ENCODE data around the gene NT5DC3. TPM values are rescaled to one million over a fixed set of nuclear protein-coding genes. Genes with fewer than 3 reads are reported as not detected.

NT5DC3 gene
- polyA plus RNA-seq, 1 donor: 10.5 TPM

- no peak for DNase-seq
Measured at GRCh38 chr12:103780992-103781391, 60.0 kb downstream of the NT5DC3 start.

DNA sequence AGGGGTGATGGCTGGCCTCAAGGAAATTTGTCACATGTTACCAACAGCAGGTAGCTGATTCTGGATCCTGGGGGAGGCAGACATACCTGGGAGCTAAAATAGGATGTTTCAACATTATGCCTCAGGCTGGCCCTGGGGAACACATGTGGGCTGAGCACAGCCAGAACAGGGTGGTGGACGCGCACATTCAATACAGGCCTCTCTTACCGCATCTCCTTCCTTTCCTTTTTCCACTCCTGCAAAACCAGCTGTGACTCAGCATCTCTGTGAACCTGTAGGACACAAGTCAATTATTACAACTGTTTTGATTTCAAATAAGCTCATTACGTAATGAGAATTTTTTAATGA is 61.0 kb downstream of the NT5DC3 start:
- no peak for DNase-seq

- no peak for DNase-seq
Measured at GRCh38 chr12:103779410-103780092, 61.5 kb downstream of the NT5DC3 start.

DNA sequence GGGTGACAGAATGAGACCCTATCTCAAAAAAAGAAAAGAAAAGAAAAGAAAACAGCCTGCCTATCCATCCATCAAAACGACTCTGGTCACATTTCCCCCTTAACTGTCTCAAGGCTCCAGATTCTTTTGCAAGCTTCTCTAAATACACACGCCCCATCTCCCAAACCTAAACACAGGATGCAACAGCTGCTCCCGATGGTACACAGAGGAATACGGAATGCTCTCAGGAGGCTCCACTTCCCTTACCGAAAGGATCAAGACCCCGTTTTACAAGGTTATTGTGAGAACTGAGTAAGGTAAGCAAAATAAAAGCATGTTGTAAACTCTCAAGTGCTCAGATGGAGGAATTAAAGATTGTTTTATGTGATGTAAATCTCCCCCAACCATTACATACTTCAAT is 62.3 kb downstream of the NT5DC3 start:
- DNase-seq: no peak

DNA sequence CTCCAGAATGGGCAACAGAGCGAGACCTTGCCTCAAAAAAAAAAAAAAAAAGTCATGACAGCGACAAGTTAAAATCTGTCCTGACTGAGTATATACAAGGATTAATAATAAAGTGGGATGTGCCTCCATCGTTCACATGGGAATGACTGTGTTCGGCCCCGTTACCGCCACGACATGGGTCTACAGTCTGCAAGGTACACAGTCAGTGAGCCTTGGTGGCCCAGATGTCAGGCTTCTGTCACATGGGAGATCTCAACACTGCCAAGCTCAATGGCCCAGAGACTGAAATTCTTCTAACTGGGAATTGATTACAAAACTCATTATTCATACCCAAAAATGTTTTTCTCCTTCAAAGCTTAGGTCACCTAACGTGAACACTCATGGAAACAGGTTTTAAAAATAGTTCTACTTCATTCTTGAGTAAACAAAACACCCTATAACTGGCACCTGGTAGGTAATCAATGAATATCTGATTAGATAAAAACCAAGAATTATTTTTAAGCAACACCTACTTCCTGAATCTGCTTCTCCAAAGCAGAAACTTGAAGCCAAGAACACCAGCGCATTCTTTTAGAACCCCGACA is 66.0 kb downstream of the NT5DC3 start:
- DNase-seq: no peak

DNA sequence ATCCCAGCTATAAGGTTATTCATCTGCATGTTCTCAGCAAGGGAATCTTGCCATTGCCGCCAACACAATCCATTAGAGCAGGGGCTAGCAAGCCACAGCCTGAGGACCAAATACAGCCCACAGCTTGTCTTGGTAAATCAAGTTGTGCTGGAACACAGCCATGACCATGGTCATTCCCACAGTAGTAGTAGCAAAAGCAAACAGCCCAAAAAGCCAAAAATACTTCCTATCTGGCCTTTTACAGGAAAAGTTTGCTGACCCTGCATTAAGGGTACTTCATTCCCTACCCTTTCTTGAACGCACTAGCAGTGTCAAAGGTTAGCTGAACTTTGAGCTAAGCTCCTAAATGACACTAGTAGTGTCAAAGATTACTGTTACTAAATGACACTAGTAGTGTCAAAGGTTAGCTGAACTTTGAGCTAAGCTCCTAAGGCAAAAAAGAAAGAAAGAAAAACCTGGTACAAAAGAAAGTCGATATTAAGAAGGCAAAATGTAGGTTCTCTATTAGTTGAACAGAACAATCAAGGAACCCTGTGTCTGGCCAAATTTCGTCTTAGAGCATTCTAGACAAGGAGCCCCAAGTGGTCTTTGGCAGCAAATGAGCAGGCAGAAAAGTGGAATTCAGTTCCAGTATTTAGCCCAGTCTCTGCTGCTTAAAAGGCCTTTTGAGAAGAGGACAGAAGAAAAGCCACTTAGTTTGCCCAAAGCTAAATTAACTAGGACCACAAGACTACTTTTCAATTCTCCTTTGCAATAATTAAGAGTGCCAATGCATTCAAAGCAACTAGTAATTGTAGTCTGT is 67.7 kb downstream of the NT5DC3 start:
- DNase-seq: no peak

GRCh38 chr12:103772367-103773108 is 68.5 kb downstream of the NT5DC3 start:
- no peak for DNase-seq

DNA sequence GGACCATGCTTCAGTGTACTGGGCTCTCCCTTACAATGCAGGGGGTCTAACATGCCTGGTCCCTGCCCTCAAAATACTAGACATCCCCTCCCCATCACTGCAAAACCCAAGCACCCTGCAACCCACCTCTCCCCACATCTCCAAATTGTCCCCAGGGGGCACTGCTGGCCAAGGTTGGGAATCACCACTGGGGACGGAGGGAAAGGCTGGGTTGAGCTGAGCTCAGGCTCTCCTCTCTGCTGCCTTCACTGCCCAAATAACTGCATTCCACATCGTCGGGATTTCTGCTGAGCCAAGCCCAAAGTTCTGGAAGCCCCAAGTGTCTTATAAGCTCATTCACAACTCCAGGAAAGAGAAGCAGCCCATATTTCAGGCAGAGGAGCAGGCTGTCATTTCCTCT is 69.6 kb downstream of the NT5DC3 start:
- DNase-seq: no peak

DNA sequence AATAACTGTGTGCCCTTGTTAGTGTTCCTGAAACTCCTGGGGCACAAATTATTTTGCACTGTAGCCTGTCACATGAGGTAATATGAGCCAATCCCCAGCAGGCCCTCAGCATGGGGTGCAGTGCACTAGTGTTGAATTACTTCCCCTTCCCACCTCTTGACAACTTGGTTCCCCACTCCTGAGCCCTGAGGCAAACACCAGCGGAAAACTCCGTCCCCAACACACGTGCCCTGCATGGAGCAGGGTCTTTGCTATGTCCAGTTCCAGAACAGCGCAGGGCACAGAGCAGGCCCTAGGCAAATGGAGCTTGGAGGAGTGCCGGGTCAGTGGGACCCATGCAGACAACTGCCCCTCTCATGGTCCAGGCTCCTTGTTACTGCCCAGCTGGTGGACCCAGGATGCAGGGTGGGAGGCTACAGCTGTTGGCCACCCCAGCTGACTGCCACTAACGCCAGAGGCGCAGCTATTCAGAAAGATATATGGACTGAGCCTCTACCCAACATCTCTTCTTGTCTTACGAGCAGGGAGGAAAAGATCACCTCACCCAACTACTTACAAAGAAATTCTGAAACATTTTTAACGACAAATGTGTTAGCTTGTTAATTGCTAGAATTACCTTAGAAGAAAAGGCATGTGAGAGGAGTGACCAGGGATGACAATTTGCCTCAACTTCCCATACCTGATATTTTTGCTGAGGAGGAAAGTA is 71.6 kb downstream of the NT5DC3 start:
- DNase-seq: no peak

DNA sequence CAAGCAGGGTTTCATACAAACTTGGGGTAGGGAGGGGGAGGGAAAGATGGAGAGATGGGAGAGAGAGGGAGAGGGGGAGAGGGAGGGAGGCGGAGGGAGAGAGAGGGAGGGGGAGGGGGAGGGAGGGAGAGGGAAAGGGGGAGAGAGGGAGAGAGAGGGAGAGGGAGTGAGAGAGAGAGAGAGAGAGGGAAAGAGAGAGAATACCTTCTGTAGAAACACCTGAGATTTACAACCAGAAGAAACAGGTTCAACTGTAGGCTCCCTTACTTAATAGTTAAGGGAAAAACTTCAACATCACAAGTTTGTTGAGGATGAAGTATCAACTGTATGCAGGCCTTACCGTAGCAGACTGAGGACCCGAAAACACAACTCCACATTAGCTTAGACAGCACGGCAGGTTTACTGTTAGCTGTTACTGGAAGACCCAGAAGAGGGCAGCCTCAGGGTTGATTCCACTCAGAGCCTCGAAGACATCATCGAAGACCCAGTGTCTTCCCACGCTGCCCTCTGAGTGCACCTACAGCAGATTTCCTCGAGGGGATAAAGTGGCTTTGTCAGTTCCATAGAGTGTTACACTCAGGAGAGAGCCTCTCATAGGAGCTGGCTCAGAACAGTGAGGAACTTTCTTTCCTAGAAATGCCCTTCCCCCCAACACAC is 72.4 kb downstream of the NT5DC3 start:
- DNase-seq: no peak

- no peak for DNase-seq
Measured at GRCh38 chr12:103766028-103766427, 75.0 kb downstream of the NT5DC3 start.

- no peak for DNase-seq
Measured at GRCh38 chr12:103765322-103765721, 75.7 kb downstream of the NT5DC3 start.

- no peak for DNase-seq
Measured at GRCh38 chr12:103762473-103762872, 78.6 kb downstream of the NT5DC3 start.

DNA sequence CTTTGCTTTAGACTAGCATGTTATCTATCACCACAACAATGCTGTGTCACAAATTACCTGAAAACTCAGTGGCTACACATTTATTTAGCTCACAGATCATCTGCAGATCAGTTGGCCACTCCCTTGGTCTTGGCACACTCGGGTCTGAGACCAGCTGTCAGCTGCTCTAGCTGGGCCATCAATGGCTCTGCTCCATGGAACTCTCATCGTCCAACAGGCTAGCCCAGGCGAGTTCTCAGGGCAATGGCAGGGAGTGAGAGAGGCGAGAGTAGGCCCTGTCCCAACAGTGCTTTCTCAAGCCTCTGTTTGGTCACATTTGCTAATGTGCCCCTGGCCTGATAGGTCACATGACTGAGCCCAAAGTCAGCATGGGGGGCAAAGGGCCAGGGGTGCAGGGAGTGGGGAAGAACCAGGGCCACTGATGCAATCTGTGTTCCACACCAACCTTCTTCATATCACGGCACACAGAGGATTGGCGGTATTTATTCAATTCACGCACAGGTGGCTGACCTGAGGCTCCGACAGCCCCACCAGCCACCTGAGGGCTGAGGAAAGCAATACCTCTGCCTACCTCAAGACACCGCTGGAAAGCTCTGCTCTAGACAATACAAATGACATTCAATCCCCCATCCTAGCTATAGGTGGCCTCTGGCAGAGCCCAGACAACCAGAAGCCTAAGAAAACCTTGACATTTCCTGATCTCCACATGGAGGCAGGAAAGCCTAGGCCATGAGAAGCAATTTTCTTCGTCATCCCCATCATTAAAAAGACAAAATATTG is 82.5 kb downstream of the NT5DC3 start:
- DNase-seq: peak; percentile 6

DNA sequence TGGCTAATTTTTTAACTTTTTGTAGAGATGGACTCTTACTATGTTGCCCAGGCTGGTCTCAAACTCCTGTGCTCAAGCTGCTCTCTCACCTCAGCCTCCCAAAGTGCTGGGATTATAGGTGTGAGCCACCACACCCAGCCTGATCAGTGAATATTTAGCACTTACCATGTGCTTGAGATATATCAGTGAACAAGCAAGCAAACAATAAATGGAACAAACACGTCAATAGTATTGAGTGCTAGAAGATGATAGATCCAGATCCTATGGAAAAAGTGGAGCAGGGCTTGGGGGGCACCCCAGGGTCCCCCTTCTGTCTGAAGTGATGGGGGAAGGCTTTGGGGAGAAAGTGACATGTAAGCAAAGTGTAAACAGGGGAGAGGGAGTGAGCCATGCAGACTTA is 83.8 kb downstream of the NT5DC3 start:
- no peak for DNase-seq

GRCh38 chr12:103756443-103756842 is 84.6 kb downstream of the NT5DC3 start:
- no peak for DNase-seq

- no peak for DNase-seq
Measured at GRCh38 chr12:103755425-103755824, 85.6 kb downstream of the NT5DC3 start.

GRCh38 chr12:103751600-103751999 is 89.4 kb downstream of the NT5DC3 start:
- peak; percentile 17 for DNase-seq

- DNase-seq: no peak
Measured at GRCh38 chr12:103751171-103751570, 89.9 kb downstream of the NT5DC3 start.

- DNase-seq: no peak
Measured at GRCh38 chr12:103748875-103749274, 92.2 kb downstream of the NT5DC3 start.

GRCh38 chr12:103748002-103748401 is 93.0 kb downstream of the NT5DC3 start:
- no peak for DNase-seq

Measured in hindlimb muscle (tissue), 1 donor.